Testis (tissue), 2 donors: Measurements from ENCODE around the gene SPDYE17.
"Not testable (repeated sequence)": the region's sequence is repeated elsewhere in the genome, so short reads cannot be mapped to it uniquely, and the experiment has no call there.

Source experiments
- CTCF ChIP-seq, 3 experiments: fragments of 450-650 bp in 2 of 3; fragments of 200-600 bp in 1 of 3; sonication (generic) in 1 of 3; IDR thresholded peaks; one replicate each; pipeline ENCODE4 v1.5.1; 2016 to 2019; ENCODE audit warnings: antibody characterized with exemption in 3 of 3, mild to moderate bottlenecking in 2 of 3, moderate library complexity in 1 of 3
- POLR2A ChIP-seq: fragments of 450-650 bp; IDR thresholded peaks from one replicate; pipeline ENCODE4 v1.6.1; 2017; ENCODE audit warnings: antibody characterized with exemption, mild to moderate bottlenecking, moderate library complexity

GRCh38 chr7:77008000-77008399, 24.2 kb downstream of the SPDYE17 start:
- not testable (repeated sequence) for TF ChIP-seq CTCF (IDR thresholded peaks at IDR 0.05); POLR2A
